BLaER1 treated with 17β-estradiol and CSF1 and Interleukin-3, amounts not matched to agents 10 nM and 100 nM (cell line): Measurements from ENCODE around the gene SSTR4.
A peak's percentile ranks its signal among the peaks of the same experiment; 100 is the strongest.

ENCODE experiments used
- H3K27ac ChIP-seq, 11 experiments: shearing (Covaris generic); formaldehyde crosslinking; 2 replicates each; pipeline ENCODE4 v1.8.1; 2022
- H3K27me3 ChIP-seq, 11 experiments: shearing (Covaris generic); formaldehyde crosslinking; 2 replicates each; pipeline ENCODE4 v1.8.1; 2022
- H3K36me3 ChIP-seq, 11 experiments: shearing (Covaris generic); formaldehyde crosslinking; 2 replicates each; pipeline ENCODE4 v1.8.1; 2022
- H3K4me1 ChIP-seq, 10 experiments: shearing (Covaris generic); formaldehyde crosslinking; 2 replicates each; pipeline ENCODE4 v1.8.1; 2022
- H3K4me2 ChIP-seq, 11 experiments: shearing (Covaris generic); formaldehyde crosslinking; 2 replicates each; pipeline ENCODE4 v1.8.1; 2022
- H3K4me3 ChIP-seq, 10 experiments: shearing (Covaris generic); formaldehyde crosslinking; 2 replicates each; pipeline ENCODE4 v1.8.1; 2022
- H3K9ac ChIP-seq, 11 experiments: shearing (Covaris generic); formaldehyde crosslinking; 2 replicates each; pipeline ENCODE4 v1.8.1; 2022
- H3K9me3 ChIP-seq, 11 experiments: shearing (Covaris generic); formaldehyde crosslinking; replicated peaks in 1 of 11; 2 replicates each; pipeline ENCODE4 v1.8.1; 2022
- H4K20me1 ChIP-seq, 11 experiments: shearing (Covaris generic); formaldehyde crosslinking; 2 replicates each; pipeline ENCODE4 v1.8.1; 2022
- Cebpa-rat ChIP-seq, 11 experiments: shearing (Covaris generic); IDR thresholded peaks; 2 replicates each; pipeline ENCODE4 v1.8.1; 2022

Gene SSTR4

DNA sequence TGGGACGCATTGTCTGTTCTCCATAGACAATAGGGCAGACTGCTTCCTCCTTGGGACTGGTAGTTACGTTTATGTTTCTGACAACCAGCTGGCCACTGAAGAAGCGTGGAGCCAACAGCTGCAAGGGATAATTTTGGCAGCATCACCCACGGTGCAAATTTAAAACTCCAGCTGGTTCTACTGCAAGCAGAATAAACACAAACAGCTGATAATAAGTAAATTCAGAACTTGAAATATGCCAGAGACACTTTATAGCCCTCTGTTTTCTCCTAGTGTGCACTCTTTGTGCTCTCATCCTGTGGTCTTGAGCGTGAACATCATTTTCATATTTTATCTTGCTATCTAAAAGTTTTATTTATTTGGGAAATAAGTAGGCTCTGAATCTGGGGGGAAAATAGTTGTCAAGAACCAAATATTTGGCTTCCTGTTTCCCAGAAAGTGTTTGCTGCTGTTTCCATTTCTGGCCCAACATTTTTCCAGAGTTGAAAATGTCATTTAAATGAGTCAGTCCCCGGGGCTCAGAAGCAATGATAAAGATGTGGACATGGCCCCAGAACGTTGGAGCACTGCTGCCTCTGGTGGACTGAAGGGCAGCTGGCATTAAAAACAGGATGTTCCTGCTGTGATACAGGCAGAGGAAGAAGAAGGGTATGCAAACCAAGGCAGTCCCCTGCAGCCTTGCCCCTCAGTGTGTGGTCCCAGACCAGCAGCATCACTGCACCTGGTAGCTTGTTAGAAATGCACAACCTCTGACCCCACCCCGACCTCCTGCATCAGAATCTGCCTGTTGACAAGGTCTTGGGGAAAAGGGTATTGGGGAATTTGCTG, 26.8 kb downstream of the SSTR4 start:
- Histone ChIP-seq H3K9me3 (peaks cover 0 to 6% (median 4%) of the 10 kb centered on the region in 11 experiments; a peak in 15 of 22 replicates), H3K9ac (no peak overlapping the region), H4K20me1 (no peaks in the 10 kb centered on the region), H3K27me3 (no peaks in the 10 kb centered on the region), H3K4me1 (peaks cover 43 to 51% (median 46%) of the 10 kb centered on the region in 10 experiments), H3K4me2 (peak overlapping the region; percentile 58 to 79 (median 71)), H3K36me3 (no peaks in the 10 kb centered on the region), H3K4me3 (no peak overlapping the region), H3K27ac (peak overlapping the region in 4 of 11 experiments; percentile 12 to 37 (median 28); a peak in 4 of 22 replicates)
- no peak for TF ChIP-seq Cebpa-rat (IDR thresholded peaks at IDR 0.05)

- no peaks in the 10 kb centered on the region for H3K36me3 ChIP-seq
- no peaks in the 10 kb centered on the region for H3K27me3 ChIP-seq
- TF ChIP-seq Cebpa-rat (IDR thresholded peaks at IDR 0.05) = no peak
- no peak overlapping the region for H3K27ac ChIP-seq
- peaks cover 43 to 51% (median 46%) of the 10 kb centered on the region in 10 experiments for H3K4me1 ChIP-seq
- H3K9ac ChIP-seq = no peak overlapping the region
- no peak overlapping the region for H3K4me3 ChIP-seq
- H3K4me2 ChIP-seq = peak overlapping the region; percentile 58 to 79 (median 71)
- H3K9me3 ChIP-seq = no peaks in the 10 kb centered on the region
- no peaks in the 10 kb centered on the region for H4K20me1 ChIP-seq
Measured at GRCh38 chr20:23062632-23063031, 27.5 kb downstream of the SSTR4 start.

DNA sequence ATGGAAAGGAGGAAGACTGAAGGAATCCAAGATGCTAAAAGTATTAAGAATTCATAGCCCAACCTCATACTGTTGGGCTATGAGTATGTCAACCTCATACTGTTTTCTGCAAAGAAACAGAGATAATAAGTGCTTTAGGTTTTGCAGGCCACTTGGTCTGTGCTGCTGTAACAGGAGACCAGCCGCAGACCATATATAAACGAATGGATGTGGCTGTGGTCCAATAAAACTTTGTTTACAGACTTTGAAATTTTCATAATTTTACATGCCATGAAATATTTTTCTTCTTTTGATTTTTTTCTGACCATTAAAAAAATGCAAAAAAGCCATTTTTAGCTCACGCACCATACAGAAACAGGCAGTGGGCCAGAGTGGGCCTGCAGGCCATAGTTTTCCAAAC, 28.1 kb downstream of the SSTR4 start:
- H3K4me3 ChIP-seq = no peak overlapping the region
- no peaks in the 10 kb centered on the region for H3K9me3 ChIP-seq
- TF ChIP-seq Cebpa-rat (IDR thresholded peaks at IDR 0.05) = no peak
- H3K36me3 ChIP-seq = no peaks in the 10 kb centered on the region
- no peak overlapping the region for H3K27ac ChIP-seq
- no peaks in the 10 kb centered on the region for H4K20me1 ChIP-seq
- peak overlapping the region; percentile 32 to 79 (median 69); a peak in 16 of 22 replicates for H3K4me2 ChIP-seq
- no peak overlapping the region for H3K9ac ChIP-seq
- no peaks in the 10 kb centered on the region for H3K27me3 ChIP-seq
- peaks cover 43 to 51% (median 46%) of the 10 kb centered on the region in 10 experiments for H3K4me1 ChIP-seq

- H3K4me2 ChIP-seq = peak overlapping the region in 9 of 11 experiments; percentile 3 to 79 (median 66); a peak in 15 of 22 replicates
- H3K36me3 ChIP-seq = no peaks in the 10 kb centered on the region
- no peak overlapping the region for H3K9ac ChIP-seq
- no peak overlapping the region for H3K4me3 ChIP-seq
- H3K4me1 ChIP-seq = peaks cover 43 to 51% (median 46%) of the 10 kb centered on the region in 10 experiments
- TF ChIP-seq Cebpa-rat (IDR thresholded peaks at IDR 0.05) = no peak
- no peak overlapping the region for H3K27ac ChIP-seq
- no peaks in the 10 kb centered on the region for H3K9me3 ChIP-seq
- H4K20me1 ChIP-seq = no peaks in the 10 kb centered on the region
- H3K27me3 ChIP-seq = no peaks in the 10 kb centered on the region
Measured at GRCh38 chr20:23063581-23063980, 28.5 kb downstream of the SSTR4 start.

DNA sequence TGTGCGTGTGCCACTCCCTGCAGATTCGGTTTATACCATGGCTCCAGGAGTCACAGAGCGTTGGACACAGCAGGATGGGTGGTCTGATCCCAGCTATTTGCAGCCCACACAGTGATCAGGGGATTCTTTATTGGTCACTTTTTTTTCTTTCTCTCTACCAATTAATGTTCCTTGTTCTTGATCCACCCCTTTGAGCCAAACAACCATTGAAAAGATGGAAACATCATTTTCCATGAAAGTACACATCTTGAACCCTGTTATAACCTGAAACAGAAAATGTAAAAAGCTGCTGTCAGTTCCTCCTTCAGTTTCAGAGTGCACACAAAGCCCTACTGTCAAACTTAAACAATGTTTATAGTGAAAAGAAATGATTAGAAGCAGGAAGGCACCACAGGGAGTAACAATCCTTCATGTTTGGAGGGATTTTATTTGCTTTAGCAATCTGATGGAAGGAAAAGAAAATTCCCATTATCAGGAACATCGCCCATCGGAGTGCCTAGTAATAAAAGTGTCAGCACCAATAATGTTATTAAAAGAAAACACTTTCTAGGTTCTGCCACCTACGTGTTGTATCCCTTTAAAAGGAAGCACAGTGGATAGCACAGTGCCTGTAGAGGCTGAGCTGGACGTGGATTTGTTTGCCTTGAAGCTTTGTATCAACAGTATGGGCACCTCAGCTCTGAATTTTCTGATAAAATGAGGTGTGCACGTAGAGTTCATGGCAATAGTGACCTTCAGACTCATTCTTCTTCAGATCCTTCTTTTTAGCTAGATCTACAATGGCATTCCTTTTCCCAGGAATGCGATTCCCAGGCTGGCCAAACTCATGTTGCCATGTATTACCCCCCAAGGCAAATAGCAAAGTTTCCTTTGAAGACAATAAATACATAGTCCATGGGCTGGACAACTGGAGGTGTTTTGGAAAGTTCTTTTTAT, 30.4 kb downstream of the SSTR4 start:
- no peaks in the 10 kb centered on the region for H4K20me1 ChIP-seq
- H3K4me2 ChIP-seq = no peak overlapping the region
- H3K4me1 ChIP-seq = peaks cover 32 to 41% (median 35%) of the 10 kb centered on the region in 10 experiments
- no peak overlapping the region for H3K4me3 ChIP-seq
- no peak for TF ChIP-seq Cebpa-rat (IDR thresholded peaks at IDR 0.05)
- no peak overlapping the region for H3K9ac ChIP-seq
- no peaks in the 10 kb centered on the region for H3K36me3 ChIP-seq
- H3K27ac ChIP-seq = no peak overlapping the region
- H3K27me3 ChIP-seq = no peaks in the 10 kb centered on the region
- no peaks in the 10 kb centered on the region for H3K9me3 ChIP-seq

DNA sequence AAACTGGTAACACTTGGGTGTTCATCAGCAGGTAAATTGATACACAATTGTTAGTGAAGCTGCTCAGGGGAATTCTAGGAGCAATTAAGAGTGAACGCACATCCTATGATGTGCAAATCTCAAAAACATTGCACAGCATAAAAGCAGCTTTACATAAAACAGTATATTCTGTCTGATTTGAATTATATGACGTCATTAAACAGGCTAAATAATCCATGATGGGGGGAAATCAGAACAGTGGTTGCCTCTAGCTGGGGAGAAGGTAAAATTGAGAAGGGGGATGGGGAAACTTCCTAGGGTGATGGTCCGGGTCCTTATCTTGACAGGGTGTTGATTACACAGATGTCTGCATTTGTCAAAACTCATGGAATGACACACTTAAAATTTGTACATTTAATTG, 31.7 kb downstream of the SSTR4 start:
- no peak overlapping the region for H3K4me2 ChIP-seq
- H3K27me3 ChIP-seq = no peaks in the 10 kb centered on the region
- no peak overlapping the region for H3K9ac ChIP-seq
- H3K27ac ChIP-seq = no peak overlapping the region
- H3K4me1 ChIP-seq = peaks cover 20 to 28% (median 23%) of the 10 kb centered on the region in 10 experiments
- H3K9me3 ChIP-seq = no peaks in the 10 kb centered on the region
- H3K4me3 ChIP-seq = no peak overlapping the region
- no peaks in the 10 kb centered on the region for H4K20me1 ChIP-seq
- no peak for TF ChIP-seq Cebpa-rat (IDR thresholded peaks at IDR 0.05)
- H3K36me3 ChIP-seq = no peaks in the 10 kb centered on the region

DNA sequence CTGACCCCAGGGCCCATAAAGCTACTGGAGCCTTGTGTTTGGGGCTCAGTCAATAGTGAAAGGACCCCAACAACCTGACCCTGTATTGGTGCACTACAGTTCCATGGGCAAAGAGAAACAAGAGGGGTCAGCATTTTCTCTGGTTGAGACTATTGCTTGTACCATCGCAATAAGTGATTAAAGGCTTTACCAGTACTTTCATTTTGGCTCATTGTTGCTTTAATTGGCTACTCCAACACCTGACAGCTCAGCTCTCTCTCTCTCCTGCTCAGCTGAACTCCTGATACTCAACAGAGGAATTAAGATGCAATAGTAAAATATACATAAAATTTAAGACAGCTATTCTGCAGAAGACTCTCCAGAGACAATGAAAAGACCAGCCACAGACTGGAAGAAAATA, 33.2 kb downstream of the SSTR4 start:
- H3K9me3 ChIP-seq = no peaks in the 10 kb centered on the region
- H3K27me3 ChIP-seq = no peaks in the 10 kb centered on the region
- H3K4me3 ChIP-seq = no peak overlapping the region
- no peak overlapping the region for H3K27ac ChIP-seq
- H4K20me1 ChIP-seq = no peaks in the 10 kb centered on the region
- no peak for TF ChIP-seq Cebpa-rat (IDR thresholded peaks at IDR 0.05)
- peaks cover 5 to 13% (median 8%) of the 10 kb centered on the region in 10 experiments; a peak in 16 of 20 replicates for H3K4me1 ChIP-seq
- H3K9ac ChIP-seq = no peak overlapping the region
- no peak overlapping the region for H3K4me2 ChIP-seq
- H3K36me3 ChIP-seq = no peaks in the 10 kb centered on the region

DNA sequence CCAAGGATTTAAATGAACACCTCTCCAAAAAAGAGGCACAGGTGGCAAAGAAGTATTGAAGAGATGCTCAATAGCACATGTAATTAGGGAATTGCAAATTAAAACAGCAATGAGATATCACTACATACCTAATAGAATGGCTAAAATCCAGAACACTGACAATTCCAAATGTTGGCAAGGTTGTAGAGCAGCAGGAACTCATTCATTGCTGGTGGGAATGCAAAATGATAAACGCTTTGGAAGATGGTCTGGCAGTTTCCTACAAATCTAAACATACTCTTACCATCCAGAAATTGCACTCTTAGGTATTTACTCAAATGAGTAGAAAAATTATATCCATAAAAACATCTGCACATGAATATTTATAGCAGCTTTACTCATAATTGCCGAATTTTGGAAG, 34.0 kb downstream of the SSTR4 start:
- Histone ChIP-seq H3K9ac (no peak overlapping the region), H3K4me2 (no peak overlapping the region), H3K9me3 (no peaks in the 10 kb centered on the region), H3K4me3 (no peak overlapping the region), H3K27me3 (no peaks in the 10 kb centered on the region), H4K20me1 (no peaks in the 10 kb centered on the region), H3K27ac (no peak overlapping the region), H3K36me3 (peaks cover 0 to 3% (median 0%) of the 10 kb centered on the region in 11 experiments; a peak in 4 of 22 replicates), H3K4me1 (peaks cover 0 to 5% (median under 1%) of the 10 kb centered on the region in 10 experiments; a peak in 7 of 20 replicates)
- no peak for TF ChIP-seq Cebpa-rat (IDR thresholded peaks at IDR 0.05)

GRCh38 chr20:23071398-23071797, 36.3 kb downstream of the SSTR4 start:
- Histone ChIP-seq H4K20me1 (no peaks in the 10 kb centered on the region), H3K4me3 (no peak overlapping the region), H3K36me3 (peaks cover 0 to 16% (median 0%) of the 10 kb centered on the region in 11 experiments; a peak in 8 of 22 replicates), H3K4me2 (no peak overlapping the region), H3K27me3 (no peaks in the 10 kb centered on the region), H3K9ac (no peak overlapping the region), H3K27ac (no peak overlapping the region), H3K4me1 (no peaks in the 10 kb centered on the region), H3K9me3 (no peaks in the 10 kb centered on the region)
- no peak for TF ChIP-seq Cebpa-rat (IDR thresholded peaks at IDR 0.05)
